H1 (cell line): ENCODE results near the gene BRIP1. TPM values are rescaled to one million over a fixed set of nuclear protein-coding genes. Genes with fewer than 3 reads are reported as not detected.

Experiments
- CTCF ChIA-PET: fragments of 300-600 bp; sonication (Branson Sonifier 250); formaldehyde crosslinking; loops from one replicate; lab custom pipeline; 2021; ENCODE audit not compliant: partially characterized antibody; lab: Charles Lee
- POLR2A ChIA-PET: fragments of 300-600 bp; sonication (Branson Sonifier 250); formaldehyde crosslinking; loops from one replicate; lab custom pipeline; 2021; ENCODE audit warnings: inconsistent platforms; ENCODE audit not compliant: partially characterized antibody; lab: Charles Lee
- DNase-seq, 2 experiments: peaks; one replicate each; pipeline versions ENCODE4 v3.0.0 to v3.0.0-alpha.2; 2010 to 2022; ENCODE audit warnings: low spot score in 2 of 2, low read depth in 1 of 2, mixed read lengths in 1 of 2
- FAIRE-seq: peaks from 2 replicates; lab custom pipeline; 2011; peaks lifted over from hg19 to GRCh38; lab: Jason Lieb, UNC
- H2AFZ ChIP-seq: 2 replicates; pipeline ENCODE4 v1.8.1; 2012; ENCODE audit warnings: low read length, inconsistent platforms
- H2AK5ac ChIP-seq: 2 replicates; pipeline ENCODE4 v1.6.1; 2013; ENCODE audit warnings: low read depth, low read length
- H2BK120ac ChIP-seq: replicated peaks from 2 replicates; pipeline ENCODE3; 2013; ENCODE audit warnings: low read depth, low read length, inconsistent platforms
- H2BK12ac ChIP-seq: 2 replicates; pipeline ENCODE4 v1.6.1; 2013; ENCODE audit warnings: low read depth, low read length
- H2BK15ac ChIP-seq: 2 replicates; pipeline ENCODE4 v1.6.1; 2013; ENCODE audit warnings: low read length
- H2BK20ac ChIP-seq: 2 replicates; pipeline ENCODE4 v1.6.1; 2013; ENCODE audit warnings: low read length
- H2BK5ac ChIP-seq: 2 replicates; pipeline ENCODE4 v1.6.1; 2013; ENCODE audit warnings: low read depth, low read length
- H3K14ac ChIP-seq: 2 replicates; pipeline ENCODE4 v1.6.1; 2013; ENCODE audit warnings: inconsistent platforms; ENCODE audit not compliant: insufficient read length
- H3K18ac ChIP-seq: 2 replicates; pipeline ENCODE4 v1.6.1; 2013; ENCODE audit warnings: low read length; ENCODE audit errors: extremely low read depth
- H3K23ac ChIP-seq: 2 replicates; pipeline ENCODE4 v1.6.1; 2013; ENCODE audit warnings: inconsistent platforms; ENCODE audit not compliant: insufficient read length
- H3K23me2 ChIP-seq: 2 replicates; pipeline ENCODE4 v1.6.1; 2013; ENCODE audit warnings: low read depth, low read length
- H3K27ac ChIP-seq: 2 replicates; pipeline ENCODE4 v1.6.1; 2011; ENCODE audit warnings: low read depth, low read length, inconsistent platforms
- H3K27me3 ChIP-seq, 4 experiments: replicated peaks in 1 of 4; 1 replicate in 1 of 4; 2 replicates in 3 of 4; pipeline versions ENCODE4 v1.6.1 to v1.8.1; 2011 to 2013; ENCODE audit warnings: low read length in 3 of 4, mild to moderate bottlenecking in 3 of 4, inconsistent platforms in 2 of 4, mixed read lengths in 2 of 4, moderate library complexity in 1 of 4; ENCODE audit not compliant: control insufficient read depth in 3 of 4, insufficient read depth in 3 of 4; ENCODE audit errors: extremely low read depth in 1 of 4
- H3K36me3 ChIP-seq, 4 experiments: 2 replicates each; pipeline versions ENCODE4 v1.6.1 to v1.8.1; 2011 to 2013; ENCODE audit warnings: mild to moderate bottlenecking in 4 of 4, low read length in 3 of 4, moderate library complexity in 2 of 4, control low read depth in 1 of 4, inconsistent platforms in 1 of 4; ENCODE audit not compliant: insufficient read depth in 4 of 4, control insufficient read depth in 2 of 4
- H3K4ac ChIP-seq: replicated peaks from 2 replicates; pipeline ENCODE3; 2013; ENCODE audit warnings: low read length, low read depth, mixed read lengths, inconsistent platforms; ENCODE audit not compliant: insufficient read length
- H3K4me1 ChIP-seq, 4 experiments: replicated peaks in 1 of 4; 1 replicate in 1 of 4; 2 replicates in 3 of 4; pipeline versions ENCODE4 v1.6.1 to v1.8.1; 2011 to 2013; ENCODE audit warnings: low read length in 3 of 4, inconsistent platforms in 2 of 4, mixed read lengths in 1 of 4; ENCODE audit not compliant: insufficient read depth in 4 of 4, control insufficient read depth in 3 of 4
- H3K4me2 ChIP-seq, 2 experiments: 2 replicates each; pipeline versions ENCODE4 v1.6.1 to v1.8.1; 2011 to 2013; ENCODE audit warnings: low read depth in 2 of 2, low read length in 2 of 2, control low read depth in 1 of 2, inconsistent platforms in 1 of 2, mild to moderate bottlenecking in 1 of 2; ENCODE audit not compliant: insufficient read depth in 1 of 2
- H3K4me3 ChIP-seq, 4 experiments: fragments of 200-600, 300-600 bp in 1 of 4; sonication (generic), shearing (Covaris generic), sonication (Bioruptor Twin) in 1 of 4; 2 replicates each; pipeline versions ENCODE4 v1.5.1 to v1.8.1; 2011 to 2016; ENCODE audit warnings: low read length in 4 of 4, low read depth in 3 of 4, control low read depth in 2 of 4, inconsistent platforms in 2 of 4, mild to moderate bottlenecking in 2 of 4, mixed read lengths in 1 of 4, moderate library complexity in 1 of 4; ENCODE audit not compliant: insufficient read depth in 2 of 4; ENCODE audit errors: extremely low read depth in 1 of 4
- H3K56ac ChIP-seq: replicated peaks from 2 replicates; pipeline ENCODE3; 2013; ENCODE audit warnings: low read depth, mild to moderate bottlenecking, mixed read lengths, low read length, inconsistent platforms; ENCODE audit not compliant: insufficient read length
- H3K79me1 ChIP-seq: 2 replicates; pipeline ENCODE4 v1.6.1; 2013; ENCODE audit warnings: low read depth, low read length, control low read depth
- H3K79me2 ChIP-seq, 2 experiments: 2 replicates each; pipeline versions ENCODE4 v1.6.1 to v1.8.1; 2012 to 2013; ENCODE audit warnings: low read length in 2 of 2, mild to moderate bottlenecking in 2 of 2, inconsistent platforms in 1 of 2; ENCODE audit not compliant: insufficient read depth in 2 of 2, control insufficient read depth in 1 of 2
- H3K9ac ChIP-seq, 4 experiments: replicated peaks in 1 of 4; 1 replicate in 1 of 4; 2 replicates in 3 of 4; pipeline versions ENCODE4 v1.6.1 to v1.8.1; 2011 to 2013; ENCODE audit warnings: low read depth in 3 of 4, low read length in 3 of 4, control low read depth in 2 of 4, mild to moderate bottlenecking in 2 of 4, moderate library complexity in 2 of 4, inconsistent platforms in 1 of 4; ENCODE audit errors: extremely low read depth in 1 of 4
- H3K9me3 ChIP-seq, 2 experiments: 2 replicates each; pipeline versions ENCODE4 v1.6.1 to v1.8.1; 2012 to 2013; ENCODE audit warnings: mild to moderate bottlenecking in 2 of 2, moderate library complexity in 2 of 2, control low read depth in 1 of 2, inconsistent platforms in 1 of 2, low read depth in 1 of 2, low read length in 1 of 2, mixed read lengths in 1 of 2; ENCODE audit not compliant: insufficient read depth in 2 of 2
- H4K20me1 ChIP-seq, 2 experiments: replicated peaks in 1 of 2; 2 replicates each; pipeline versions ENCODE3 to v1.8.1; 2011 to 2013; ENCODE audit warnings: inconsistent platforms in 2 of 2, low read length in 2 of 2, mild to moderate bottlenecking in 1 of 2; ENCODE audit not compliant: insufficient read depth in 2 of 2, control insufficient read depth in 1 of 2
- H4K5ac ChIP-seq: 2 replicates; pipeline ENCODE4 v1.6.1; 2013; ENCODE audit warnings: low read length, low read depth, mixed read lengths, inconsistent platforms; ENCODE audit not compliant: insufficient read length
- H4K8ac ChIP-seq: 2 replicates; pipeline ENCODE4 v1.8.0; 2013; ENCODE audit warnings: mild to moderate bottlenecking, moderate library complexity, low read length, inconsistent platforms; ENCODE audit not compliant: insufficient read depth; ENCODE audit errors: extremely low read depth
- H4K91ac ChIP-seq: replicated peaks from 2 replicates; pipeline ENCODE3; 2013; ENCODE audit warnings: low read length, mixed read lengths, inconsistent platforms; ENCODE audit not compliant: insufficient read length
- KDM4A ChIP-seq: IDR thresholded peaks from one replicate; pipeline ENCODE4 v1.7.1; 2012; ENCODE audit warnings: low read depth, mild to moderate bottlenecking, moderate library complexity, low read length, inconsistent platforms; ENCODE audit not compliant: severe bottlenecking
- WGBS, 2 experiments: shearing (Covaris generic) in 1 of 2; methylation state at CpG; one replicate each; pipeline versions ENCODE4 v1.1.6 to v1.1.7; 2013 to 2015; ENCODE audit warnings: low lambda C conversion rate in 2 of 2, mixed read lengths in 2 of 2, inconsistent platforms in 1 of 2, low coverage in 1 of 2, missing lambda C conversion rate in 1 of 2; ENCODE audit not compliant: insufficient replicate concordance in 2 of 2, insufficient coverage in 1 of 2, insufficient read length in 1 of 2; ENCODE audit errors: extremely low coverage in 1 of 2, missing lambda C conversion rate in 1 of 2; 5-methylcytosine and 5-hydroxymethylcytosine counted together
- polyA plus RNA-seq, 7 experiments: library from polyadenylated mRNA; depleted of rRNA in 3 of 7; stranded (reverse) in 5 of 7; unstranded in 2 of 7; fragments of >200 nt in 5 of 7; fragments of 200-250 nt in 2 of 7; gene quantifications; 1 replicate in 5 of 7; 2 replicates in 1 of 7; 4 replicates in 1 of 7; pipeline versions ENCODE4 v1.2.1 to v1.2.3, GENCODE V29; 2011 to 2013; ENCODE audit warnings: missing spikeins in 2 of 7, mixed read lengths in 2 of 7
- total RNA-seq: library from RNA; stranded (reverse); fragmentation: NEBNext Ultra II Directional; extraction: Animal tissue kit (Norgen Biotek cat#: 25700); gene quantifications from 2 replicates; pipeline ENCODE4 v1.2.1, GENCODE V29; 2021

Gene BRIP1
- total and polyA plus RNA-seq, 2 of the 8 experiments (the other 6 are each of a cell fraction or from before 2014, with no cell fraction given) = 5.8 to 19.2 TPM

GRCh38 chr17:61903251-61903650 is 39.9 kb upstream of the BRIP1 start:
- no peak overlapping the region for H3K27ac ChIP-seq
- no peak for DNase-seq
- no peak overlapping the region for H4K91ac ChIP-seq

More at GRCh38 chr17:61903251-61903650, 39.9 kb upstream of the BRIP1 start:
- POLR2A ChIA-PET = interaction anchor here (0.6 kb wide), 1 partner anchor 73 kb away, joined by 3 read pairs; no protein-coding TSS in a partner anchor
- H3K9me3 ChIP-seq = no peaks in the 10 kb centered on the region
- H3K23me2 ChIP-seq = no peaks in the 10 kb centered on the region
- H3K79me1 ChIP-seq = no peaks in the 10 kb centered on the region
- 85% methylated on average over 2 of the region's 3 CpGs; no CpG with 5 or more reads in 1 of the 2 experiments for WGBS, 2 experiments
- FAIRE-seq = no peak
- CTCF ChIA-PET = interaction anchor here (0.6 to 1.2 kb wide), 2 partner anchors 52 to 796 kb away, joined by 3 read pairs; no protein-coding TSS in a partner anchor
- no peak overlapping the region for H2BK5ac ChIP-seq
- no peak overlapping the region for H3K9ac ChIP-seq
- no peak overlapping the region for H3K4ac ChIP-seq
- no peak overlapping the region for H2BK12ac ChIP-seq
- no peak overlapping the region for H3K23ac ChIP-seq
- no peak overlapping the region for H3K4me2 ChIP-seq
- H3K36me3 ChIP-seq = peaks cover 2 to 49% (median 16%) of the 10 kb centered on the region in 4 experiments; a peak in 6 of 8 replicates
- H2BK120ac ChIP-seq = no peak overlapping the region
- no peak overlapping the region for H2BK15ac ChIP-seq
- H3K4me3 ChIP-seq = no peak overlapping the region
- no peak overlapping the region for H2BK20ac ChIP-seq
- no peak overlapping the region for H3K14ac ChIP-seq
- no peak overlapping the region for H4K8ac ChIP-seq
- no peak overlapping the region for H2AFZ ChIP-seq
- no peaks in the 10 kb centered on the region for H3K4me1 ChIP-seq
- no peak overlapping the region for H4K5ac ChIP-seq
- TF ChIP-seq KDM4A = no peak
- no peaks in the 10 kb centered on the region for H3K79me2 ChIP-seq
- no peak overlapping the region for H2AK5ac ChIP-seq
- no peaks in the 10 kb centered on the region for H4K20me1 ChIP-seq
- H3K56ac ChIP-seq = no peak overlapping the region
- H3K27me3 ChIP-seq = no peaks in the 10 kb centered on the region
- no peak overlapping the region for H3K18ac ChIP-seq
